DMS153 treated with DMSO at 0.1 percent for 48 hours (cell line): ENCODE data around the gene KIF23.
A peak's percentile ranks its signal among the peaks of the same experiment; 100 is the strongest.

Experiments used
- DNase-seq: peaks from one replicate; lab custom pipeline; 2025; ENCODE audit not compliant: unreplicated experiment; lab: John Stamatoyannopoulos, UW

Gene KIF23

DNA sequence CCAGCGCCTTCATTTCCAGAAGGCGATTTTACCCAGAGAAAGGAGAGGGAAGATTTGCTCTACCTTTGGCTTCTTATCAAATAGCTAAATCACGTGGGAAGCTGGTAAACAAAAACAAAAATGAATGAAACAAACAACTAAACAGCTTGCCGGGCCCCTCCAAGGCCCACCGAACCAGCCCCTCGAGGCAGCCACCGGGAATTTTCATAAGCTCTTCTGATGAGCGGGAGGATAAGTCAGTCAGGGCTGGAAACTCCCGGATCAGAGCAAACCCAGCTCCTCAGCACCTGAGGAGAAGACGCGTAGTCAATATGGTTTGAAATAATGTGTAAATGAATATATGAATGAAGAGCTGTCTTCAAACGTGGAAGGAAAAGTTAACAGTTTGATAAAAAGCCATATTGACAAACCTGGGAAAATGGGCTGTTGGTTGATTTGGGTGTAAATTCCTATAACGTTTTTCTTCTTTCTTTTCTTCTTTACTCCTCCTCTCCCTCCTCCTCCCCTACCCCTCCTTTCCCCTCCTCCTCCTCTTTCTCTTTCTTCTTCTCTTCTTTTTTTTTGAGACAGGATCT, 49.1 kb downstream of the KIF23 start:
- DNase-seq: no peak

DNA sequence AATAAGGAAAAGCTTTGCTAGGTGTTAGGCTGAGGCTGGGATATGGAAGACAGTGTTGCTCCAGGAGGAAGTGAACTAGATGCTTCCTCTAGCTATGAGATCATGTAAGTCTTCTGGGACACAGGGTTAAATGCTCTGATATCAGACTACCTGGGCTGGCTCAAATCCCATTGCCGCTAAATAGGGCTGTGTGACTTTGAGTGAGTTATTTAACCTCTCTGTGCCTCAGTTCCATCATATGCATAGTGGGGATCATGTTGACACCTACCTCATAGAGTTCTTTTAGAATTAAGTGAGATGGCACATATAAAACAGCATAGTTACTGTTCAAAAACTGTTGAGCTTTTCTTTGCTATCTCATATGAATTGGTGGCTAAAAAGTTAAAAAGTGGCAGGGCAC, 51.1 kb downstream of the KIF23 start:
- no peak for DNase-seq

GRCh38 chr15:69466733-69467132, 52.6 kb downstream of the KIF23 start:
- no peak for DNase-seq

DNA sequence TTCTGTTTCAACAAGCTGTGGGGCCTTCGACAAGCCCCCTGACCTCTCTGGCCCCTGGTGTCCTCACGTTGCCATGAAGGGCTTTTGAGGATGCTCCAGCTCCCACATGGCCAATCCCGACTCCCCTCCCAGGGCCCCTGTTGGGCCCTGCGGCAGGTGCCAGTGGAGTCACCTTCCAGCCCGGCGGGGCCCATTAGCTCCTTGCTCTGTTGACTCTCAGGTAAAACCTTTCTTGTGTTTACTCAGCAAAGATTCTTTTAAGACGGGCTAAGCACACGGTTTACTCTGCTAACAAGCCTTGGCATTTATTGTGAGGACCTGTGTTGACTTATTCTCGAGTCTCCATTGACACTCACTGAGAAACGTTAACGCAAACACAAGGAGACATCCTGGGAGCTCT, 53.5 kb downstream of the KIF23 start:
- no peak for DNase-seq

DNA sequence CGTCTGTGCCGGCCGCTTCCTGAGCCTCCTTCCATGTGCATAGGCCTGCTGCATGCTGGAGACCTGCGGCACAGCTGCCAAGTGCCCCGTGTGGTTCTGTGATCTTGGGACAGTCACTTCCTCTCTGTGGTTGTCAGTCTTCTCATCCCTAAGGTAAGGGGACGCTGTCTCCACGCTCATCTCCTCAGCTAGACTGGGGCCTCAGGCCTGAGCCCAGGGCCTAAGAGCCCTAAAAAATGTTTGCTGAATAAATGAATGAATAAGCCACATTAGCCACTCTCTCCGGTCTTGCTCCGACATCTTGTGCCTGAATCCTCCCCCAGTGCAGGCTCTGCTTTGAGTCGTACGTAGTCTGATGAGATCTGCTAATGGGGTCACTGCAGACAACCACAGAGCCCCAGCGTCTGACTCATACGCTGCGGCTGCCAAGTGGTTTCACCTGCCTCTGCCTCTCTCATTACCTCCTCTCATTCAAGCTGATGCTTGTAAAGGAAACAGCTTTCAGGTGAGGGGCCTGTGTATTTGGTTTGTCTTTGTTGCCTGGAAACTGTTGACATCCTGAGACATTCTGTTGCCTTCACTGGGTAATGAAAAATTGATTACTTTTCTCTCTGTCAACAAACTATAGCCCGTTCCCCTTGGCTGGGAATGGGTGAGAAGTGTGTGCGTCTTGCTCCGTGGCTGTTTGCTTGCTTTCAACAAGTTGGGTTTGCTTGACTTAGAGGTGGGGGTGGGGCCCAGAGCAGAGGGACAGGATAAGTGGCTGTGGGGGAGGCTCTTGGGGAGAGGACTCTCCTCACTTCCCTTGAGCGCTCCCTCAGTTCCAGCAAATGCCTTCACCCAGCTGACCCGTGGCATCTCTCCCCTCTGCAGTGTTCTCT, 54.3 kb downstream of the KIF23 start:
- peak; percentile 80 for DNase-seq

DNA sequence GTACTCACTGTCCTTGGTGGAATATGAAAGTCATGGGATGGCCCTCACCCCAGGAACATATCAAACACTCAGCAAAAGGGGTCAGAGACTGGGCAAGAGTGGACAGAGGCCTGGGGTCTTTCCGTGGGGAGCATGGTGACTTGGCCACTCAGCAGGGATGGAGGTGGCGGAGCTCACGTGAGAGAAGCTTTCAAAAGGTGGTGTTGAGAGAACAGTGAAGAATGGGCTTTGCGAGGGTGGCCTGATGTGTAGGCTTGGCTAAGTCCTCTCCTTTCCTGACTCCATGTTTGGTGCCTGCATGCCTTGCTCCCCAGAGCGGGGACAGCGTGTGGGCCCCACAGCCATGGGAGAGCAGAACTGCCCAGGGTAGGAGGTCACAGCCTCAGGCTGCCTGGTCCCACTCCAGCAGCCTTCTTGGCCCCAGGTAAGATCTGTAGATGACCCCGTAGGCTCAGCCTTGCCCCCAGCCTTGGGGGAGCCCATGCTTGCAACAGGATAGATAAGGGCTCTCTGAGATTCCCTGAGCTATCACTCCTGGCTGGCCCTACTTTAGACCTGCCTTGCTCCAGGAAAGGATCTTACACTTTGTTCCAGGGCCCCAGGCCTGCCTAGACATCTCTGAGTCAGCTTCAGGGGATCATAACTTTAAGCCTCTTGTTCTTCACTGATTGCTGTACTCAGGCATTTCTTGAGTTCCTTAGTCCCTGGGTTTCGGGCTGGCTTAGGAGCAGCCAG, 55.5 kb downstream of the KIF23 start:
- no peak for DNase-seq

- no peak for DNase-seq
Measured at GRCh38 chr15:69472046-69472445, 57.9 kb downstream of the KIF23 start.

GRCh38 chr15:69472562-69472961, 58.4 kb downstream of the KIF23 start:
- no peak for DNase-seq

DNA sequence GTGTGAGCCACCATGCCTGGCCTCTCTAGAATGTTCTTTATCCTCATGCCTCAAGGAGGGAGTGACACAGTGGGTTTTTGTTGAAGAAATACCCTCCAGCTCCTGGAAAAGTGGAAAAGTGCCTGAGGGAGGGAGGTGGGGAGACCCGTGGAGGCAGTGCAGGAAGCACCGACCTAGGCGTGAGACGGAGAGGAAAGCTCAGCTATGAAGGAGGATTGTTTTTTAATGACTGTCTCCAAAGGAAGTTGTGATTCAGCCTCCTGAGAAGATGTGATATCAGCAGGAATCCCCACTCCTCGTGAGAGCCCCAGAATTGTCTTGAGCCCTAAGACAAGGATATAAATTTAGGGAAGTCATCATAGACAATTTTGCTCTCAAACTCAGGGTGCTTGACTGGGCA, 60.1 kb downstream of the KIF23 start:
- no peak for DNase-seq

DNA sequence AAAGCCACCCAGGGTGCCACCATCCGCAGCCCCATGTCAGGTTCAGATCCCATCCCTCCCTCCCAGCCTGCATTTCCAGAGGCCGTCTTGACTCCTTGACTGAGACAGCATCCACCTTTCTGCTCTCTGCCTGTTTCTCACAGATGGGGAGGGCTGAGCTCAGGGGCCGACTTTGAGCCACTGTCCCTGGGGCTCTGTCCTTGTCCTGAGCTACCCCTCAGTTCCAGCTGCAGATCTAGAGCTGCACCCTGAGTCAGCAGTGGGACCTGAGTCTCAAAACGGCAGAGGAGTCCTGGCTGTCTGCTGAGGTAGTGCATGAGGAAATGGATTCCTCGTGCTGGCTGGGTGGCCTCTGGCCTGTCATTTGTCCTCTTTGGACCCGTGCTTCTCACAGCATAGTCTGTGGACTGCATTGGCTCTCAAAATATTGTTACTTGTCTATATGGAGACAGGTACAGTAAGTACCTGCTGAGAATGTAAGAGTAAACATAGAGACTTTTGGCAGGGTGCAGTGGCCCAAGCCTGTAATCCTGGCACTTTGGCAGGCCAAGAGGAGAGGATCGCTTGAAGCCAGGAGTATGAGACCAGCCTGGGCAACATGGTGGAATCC, 60.8 kb downstream of the KIF23 start:
- DNase-seq: no peak

DNA sequence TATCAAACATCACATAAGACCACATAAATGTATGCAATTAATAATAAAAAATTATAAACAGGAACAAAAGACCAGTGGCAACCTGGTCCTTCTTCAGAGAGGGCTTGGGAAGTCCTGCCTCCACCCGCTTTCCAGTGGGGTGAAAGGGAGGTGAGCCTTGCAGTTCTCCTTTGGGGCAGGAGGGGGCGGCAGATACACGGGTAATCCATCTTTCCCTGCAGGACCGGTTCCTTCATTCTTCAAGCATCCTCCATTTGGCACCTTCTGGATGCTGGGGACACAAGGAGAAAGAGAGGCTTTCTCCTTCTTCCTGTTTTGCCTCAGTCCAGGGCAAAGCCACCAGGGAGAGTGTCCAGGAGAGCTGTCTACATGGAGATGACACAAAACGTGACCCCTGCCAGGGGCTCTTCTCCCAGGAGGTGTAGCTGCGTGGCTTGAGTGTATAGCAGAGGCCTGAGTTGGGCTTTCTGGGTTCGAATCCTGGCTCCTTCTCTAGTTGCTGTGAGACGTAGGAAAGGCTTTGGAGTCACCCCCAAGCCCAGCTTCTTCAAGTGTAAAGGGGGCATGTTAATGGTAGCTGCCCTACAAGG, 61.7 kb downstream of the KIF23 start:
- DNase-seq: peak; percentile 44

DNA sequence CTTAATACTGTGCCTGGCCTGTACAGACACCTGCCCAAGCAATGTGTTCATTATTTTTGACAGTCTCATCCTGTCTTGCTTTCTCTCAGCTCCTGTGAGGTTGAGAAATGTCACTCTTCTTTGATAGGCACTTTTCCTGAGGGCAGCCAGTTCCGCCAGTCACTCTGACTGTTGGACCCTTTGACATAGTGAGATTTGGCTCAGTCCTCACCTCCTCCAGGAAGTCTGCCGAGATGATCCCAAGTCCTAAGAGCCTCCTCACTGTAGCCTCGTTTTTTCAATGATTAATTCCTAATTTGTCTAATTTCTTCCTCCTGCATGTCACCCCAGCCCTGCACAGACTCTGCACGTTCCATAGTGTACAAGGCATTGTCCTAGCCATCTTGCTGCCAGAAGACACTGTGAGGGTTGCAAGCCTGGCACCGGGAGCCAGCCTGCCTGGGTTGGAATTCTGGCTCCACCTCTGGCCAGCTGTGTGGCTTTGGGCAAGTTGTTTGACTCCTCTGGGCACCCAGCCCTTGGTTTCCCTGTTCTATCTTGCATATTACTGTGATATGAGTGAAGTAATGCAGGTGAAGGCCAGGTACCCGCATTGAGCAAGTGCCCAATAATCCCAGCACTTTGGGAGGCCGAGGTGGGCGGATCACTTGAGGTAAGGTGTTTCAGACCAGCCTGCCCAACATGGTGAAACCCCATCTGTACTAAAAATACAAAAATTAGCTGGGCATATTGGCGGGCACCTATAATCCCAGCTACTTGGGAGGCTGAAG, 62.7 kb downstream of the KIF23 start:
- DNase-seq: no peak

DNA sequence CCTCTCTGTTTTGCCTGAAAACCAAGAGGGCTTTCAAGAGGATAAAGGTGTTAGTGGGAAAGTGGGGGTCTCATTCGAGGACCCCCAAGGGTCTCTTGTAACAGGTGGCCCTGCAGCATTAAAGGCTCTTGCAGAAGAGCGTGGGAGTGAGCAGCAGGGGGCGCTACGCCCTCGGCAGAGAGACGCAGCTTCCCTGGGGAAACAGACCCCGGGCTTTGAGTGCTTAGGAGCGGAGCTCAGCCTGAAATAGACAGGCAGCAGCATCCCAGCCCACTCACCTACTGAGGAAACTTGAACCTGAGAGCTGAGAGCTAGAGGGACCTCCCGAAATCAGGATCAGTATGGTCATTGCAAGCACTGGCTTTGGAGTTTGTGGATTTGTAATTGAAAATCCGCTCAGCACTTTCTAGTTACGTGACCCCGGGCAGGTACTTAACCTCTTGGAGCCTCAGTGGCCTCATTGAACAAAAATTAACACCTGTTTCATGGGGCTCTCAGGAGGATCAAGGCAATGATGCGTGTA, 64.2 kb downstream of the KIF23 start:
- peak; percentile 20 for DNase-seq

DNA sequence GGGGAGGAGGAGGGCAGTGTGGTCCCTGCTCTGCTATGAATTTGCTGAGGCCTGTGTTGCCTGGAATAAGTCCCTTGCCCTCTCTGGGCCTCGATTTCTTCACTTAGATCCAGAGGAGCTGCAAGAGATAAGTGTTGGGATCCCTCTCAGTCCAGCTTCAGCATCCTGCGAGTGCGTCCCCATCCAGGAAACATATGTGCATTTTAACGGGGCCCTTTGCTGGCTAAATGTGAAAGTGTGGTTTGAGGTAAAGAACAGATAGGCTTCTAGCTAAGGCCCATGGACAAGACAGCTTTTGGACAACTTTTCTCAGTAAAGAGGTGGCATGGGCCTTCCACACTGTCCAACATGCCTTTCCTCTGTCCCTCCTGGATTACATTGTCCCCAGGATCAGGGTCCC, 64.9 kb downstream of the KIF23 start:
- DNase-seq: no peak

GRCh38 chr15:69479971-69480370, 65.8 kb downstream of the KIF23 start:
- DNase-seq: no peak

DNA sequence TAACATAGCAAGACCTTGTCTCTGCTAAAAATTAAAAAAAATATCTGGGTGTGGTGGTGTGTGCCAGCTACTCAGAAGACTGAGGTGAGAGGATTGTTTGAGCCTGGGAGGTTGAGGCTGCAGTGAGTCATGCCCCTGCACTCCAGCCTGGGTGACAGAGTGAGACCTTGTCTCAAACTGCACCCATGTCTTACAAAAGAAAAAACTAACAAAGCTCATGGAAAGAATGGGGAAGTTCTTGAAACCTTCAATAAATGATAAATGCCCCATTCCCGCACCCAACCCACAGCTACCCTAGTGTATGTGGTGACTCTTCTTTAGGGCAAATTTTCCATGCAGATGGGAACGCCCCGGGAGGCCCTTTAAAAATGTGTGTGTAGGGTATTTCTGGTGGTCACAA, 66.8 kb downstream of the KIF23 start:
- DNase-seq: no peak

DNA sequence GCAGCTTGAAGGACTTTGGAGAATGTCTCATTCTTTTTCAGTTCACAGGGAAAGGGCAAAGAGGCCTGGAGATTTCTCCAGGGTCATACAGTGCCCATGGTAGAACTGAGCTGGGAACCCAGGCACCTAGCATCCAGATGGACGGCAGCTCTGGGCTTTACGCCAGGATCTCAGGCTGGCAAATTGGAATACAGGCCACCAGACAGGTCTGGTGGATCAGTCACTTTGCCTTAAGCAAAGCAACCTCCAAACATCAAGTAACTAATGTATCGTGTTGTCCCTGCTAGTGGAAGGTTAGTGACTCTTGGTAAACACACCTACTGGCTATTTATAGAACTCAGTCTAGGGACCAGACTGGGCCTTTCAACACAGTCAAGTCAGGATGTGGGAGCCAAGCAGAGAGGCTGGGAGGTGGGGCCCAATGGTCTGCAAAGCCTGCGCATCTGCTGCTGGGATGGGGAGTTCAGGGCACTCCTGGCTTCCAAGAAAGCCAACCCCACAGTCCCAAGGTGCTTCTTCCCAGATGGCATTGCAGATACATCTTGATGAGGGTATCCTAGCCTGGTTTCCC, 68.6 kb downstream of the KIF23 start:
- peak; percentile 6 for DNase-seq

- no peak for DNase-seq
Measured at GRCh38 chr15:69484837-69485236, 70.7 kb downstream of the KIF23 start.

DNA sequence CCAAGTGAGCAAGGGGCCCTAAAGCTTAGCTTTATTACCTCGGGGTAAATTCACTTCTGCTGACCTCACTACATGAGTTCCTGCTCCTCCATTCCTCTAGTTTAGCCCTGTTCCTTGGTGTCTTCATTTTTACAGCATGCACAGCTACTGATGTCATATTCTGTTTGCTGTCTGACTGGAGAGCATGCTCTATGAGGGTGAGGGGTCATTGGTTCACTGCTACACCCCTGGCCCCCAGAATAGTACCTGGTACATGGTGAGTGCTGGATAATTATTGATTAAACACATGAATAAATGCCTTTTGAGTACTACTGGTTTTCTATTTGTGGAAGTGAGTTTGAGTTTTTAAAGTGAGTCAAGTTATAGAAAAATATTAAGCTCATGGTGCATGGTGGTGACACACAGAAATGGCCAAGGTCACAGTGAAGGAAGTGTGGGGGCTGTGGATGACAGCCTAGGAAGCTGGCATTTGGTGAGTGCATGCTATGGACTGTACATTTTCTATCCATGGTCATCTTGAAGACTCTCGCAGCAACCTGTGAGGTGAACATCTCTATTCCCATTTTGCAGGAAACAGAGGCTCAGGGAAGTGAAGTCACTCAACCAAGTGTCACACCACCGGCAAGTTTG, 72.4 kb downstream of the KIF23 start:
- DNase-seq: no peak
